Measurements from ENCODE around the gene CACNA1F.
A peak's percentile ranks its signal among the peaks of the same experiment; 100 is the strongest.

The CACNA1F gene

DNA sequence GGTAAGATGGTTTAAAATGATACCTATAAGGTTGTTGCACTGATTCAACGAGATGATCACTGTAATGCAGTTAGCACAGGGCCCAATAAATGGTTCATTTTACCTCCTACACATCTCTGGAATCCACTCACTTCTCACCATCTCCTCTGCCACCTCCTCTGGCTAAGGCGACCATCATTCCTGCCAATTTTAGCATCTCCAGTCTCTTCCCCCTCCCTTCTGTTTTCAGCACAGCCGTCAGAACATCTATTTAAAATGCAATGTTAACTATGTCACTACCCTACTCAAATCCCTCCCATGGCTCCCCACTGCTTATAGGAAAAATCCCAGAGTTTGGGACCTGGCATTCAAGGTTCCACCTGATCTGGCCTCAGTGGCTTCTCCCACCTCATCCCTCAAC is 29.6 kb downstream of the CACNA1F start:
- intact Hi-C loops (cut with DNase I): no loop called here
- peak in 1 of 10 donors; percentile 14 for DNase-seq

DNA sequence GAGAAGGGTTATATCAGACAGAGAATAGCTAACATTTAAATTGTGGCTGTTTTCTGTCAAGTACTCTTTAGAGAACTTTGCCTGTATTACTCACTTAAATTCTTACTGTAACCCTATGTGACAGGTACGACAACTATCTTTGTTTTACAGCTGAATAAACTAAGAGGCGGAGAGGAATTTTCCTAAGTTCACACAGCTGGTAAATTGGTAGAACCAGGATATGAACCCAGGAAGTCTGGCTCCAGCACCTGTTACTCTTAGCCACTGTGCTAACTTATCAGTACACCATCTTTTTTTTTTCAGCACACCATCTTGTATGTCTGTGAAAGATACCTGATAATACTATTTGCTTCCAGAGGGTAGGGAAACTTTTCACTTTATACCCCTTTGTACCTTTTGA is 31.1 kb downstream of the CACNA1F start:
- intact Hi-C loops (cut with DNase I): no loop called here
- DNase-seq: no peak

- peak; percentile 82 to 98 (median 85) for DNase-seq
- intact Hi-C loops (cut with DNase I): no loop called here
Observed at GRCh38 chrX:49199906-49200771, 33.0 kb downstream of the CACNA1F start, which contains the start of gene SYP. TSS of gene SYP (minus strand) at chrX:49200193. CDS start at chrX:49200186, 7 bp downstream.

- intact Hi-C loops (cut with DNase I): no loop called here
- peak in 1 of 10 donors; percentile 50 for DNase-seq
Observed at GRCh38 chrX:49199315-49199595, 33.9 kb downstream of the CACNA1F start.

DNA sequence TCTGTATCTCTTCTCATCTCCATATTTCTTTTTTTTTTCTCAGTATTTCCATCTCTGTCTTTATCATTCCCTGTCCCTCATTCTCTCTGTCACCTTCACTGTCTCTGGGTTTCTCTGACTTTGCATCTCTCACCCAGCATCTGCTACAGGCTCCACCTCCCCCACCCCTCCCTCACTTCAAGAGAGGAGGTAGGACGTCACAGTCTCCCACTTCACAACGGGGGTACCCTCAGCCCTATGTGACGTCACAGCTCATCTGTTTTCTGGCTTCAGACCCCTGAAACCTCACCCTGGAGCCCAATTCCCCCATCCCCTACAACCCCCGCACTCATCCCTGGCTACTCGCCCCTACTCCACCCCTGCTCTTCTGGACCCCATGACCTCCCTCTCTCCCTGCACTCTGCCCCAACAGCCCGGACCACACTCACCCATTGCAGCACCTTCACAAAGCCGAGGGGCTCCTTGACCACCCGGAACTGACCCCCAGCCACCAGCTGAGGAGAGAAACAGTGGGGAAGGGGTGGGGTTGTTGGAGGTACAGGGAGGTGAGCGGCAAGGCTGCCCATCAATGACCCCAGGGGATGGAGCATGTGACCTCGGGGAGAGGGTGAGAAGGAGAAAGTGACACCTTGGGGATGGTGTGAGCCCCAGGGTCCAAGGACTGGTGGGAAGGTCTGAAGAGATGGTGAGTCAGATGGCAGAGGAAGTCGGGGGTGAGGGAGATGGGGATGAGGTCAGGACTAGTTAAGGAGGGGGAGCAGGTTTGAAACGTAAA is 34.4 kb downstream of the CACNA1F start:
- DNase-seq: peak in 2 of 10 donors; percentile 34 to 59
- intact Hi-C loops (cut with DNase I): no loop called here

DNA sequence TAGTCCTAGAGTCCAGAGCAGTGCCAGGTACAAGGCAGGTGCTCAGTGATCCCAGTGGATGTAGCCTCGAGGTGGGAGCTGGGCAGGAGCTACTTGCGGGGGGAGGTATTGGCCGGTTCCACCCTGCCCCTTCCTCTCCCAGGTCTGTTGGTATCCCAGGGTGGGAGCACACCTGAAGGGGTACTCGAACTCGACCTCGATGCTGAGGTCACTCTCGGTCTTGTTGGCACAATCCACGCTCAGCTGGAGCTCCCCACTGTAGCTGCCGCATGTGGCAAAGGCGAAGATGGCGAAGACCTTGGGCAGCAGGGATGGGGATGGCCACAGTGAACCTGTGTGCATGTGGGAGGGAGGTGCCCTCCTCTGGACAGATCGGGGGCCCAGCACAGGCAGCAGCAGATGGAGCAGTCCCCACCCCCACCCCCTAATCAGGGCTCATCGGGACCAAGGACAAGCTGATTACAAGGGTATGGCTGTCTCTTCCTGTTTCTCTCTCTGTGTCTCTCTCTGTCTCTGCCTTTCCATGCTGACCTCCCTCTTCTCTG is 35.5 kb downstream of the CACNA1F start:
- intact Hi-C loops (cut with DNase I): no loop called here
- DNase-seq: peak in 1 of 10 donors; percentile 49

DNA sequence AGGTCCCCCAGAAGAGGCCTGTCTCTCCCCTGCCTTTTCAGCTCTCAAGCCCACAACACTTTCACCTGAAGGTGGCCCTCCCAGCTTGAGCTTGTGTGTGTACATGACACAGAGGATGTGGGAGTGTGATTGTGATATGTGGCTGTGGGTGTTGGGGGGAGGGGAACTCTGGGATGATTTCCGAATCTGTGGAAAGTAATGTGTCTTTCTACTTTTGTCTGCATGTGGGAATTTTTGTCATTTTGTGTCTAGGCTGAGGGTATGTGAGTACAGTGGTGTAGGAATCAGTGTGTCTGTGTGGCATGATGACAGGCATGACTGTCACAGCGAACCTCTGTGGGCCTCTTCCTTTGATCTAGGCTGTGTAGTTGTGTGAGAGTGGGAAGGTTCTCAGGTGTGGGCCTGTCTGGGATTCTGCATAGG is 39.6 kb downstream of the CACNA1F start:
- DNase-seq: peak in 1 of 10 donors; percentile 41
- intact Hi-C loops (cut with DNase I): loop anchor here (2.0 kb wide), 1 partner anchor 75 kb away; the partner anchor contains the start of gene PPP1R3F

DNA sequence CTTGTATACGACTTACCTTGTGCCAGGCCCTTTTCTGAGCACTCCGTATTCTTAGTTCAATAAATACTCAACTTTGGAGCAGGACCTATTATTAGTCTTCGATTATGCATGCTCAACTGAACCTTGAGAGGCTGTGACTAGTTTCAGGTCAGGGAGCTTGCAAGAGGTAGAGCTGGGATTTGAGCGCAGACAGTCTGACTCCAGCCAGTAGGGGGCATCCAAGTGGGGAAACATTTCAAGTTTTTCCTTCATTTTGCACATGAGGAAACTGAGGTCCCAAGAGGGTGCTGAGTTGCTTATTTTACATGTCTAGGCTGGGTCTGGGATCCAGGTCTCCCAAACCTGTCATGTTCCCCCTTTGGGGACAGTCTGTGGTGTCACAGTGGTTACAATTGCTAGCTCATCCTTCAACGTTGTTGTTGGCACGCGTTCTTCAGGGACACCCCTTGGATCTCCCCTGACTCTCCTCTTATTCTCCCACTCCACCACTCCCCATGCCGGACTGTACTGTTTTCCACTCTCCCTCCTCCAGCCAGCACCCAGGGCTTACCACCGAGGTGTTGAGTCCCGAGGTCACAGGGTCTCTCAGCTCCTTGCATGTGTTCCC is 40.3 kb downstream of the CACNA1F start:
- intact Hi-C loops (cut with DNase I): loop anchor here (2.0 kb wide), 1 partner anchor 76 kb away; the partner anchor contains the start of gene PPP1R3F
- DNase-seq: peak in 2 of 10 donors; percentile 70 to 83

DNA sequence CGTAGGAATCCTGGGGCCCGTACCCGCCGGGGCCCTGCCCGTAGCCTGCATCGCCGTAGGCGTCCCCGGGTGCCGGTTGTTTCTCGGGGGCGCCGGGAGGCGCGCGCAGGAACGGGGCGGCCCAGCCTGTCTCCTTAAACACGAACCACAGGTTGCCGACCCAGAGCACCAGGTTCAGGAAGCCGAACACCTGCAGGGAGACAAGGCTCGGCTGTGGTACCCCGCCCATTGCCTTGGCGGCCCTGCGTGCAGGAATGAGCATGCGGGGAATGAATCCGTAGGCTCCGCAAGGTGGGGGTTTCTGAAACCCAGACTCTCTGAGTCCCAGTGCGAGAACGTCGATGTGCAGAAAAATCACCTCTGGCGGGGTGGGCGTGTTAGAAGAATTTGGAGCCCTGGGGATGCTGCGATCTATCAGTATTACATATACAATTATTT is 41.5 kb downstream of the CACNA1F start:
- intact Hi-C loops (cut with DNase I): loop anchor here (2.0 kb wide), 1 partner anchor 77 kb away; the partner anchor contains the start of gene PPP1R3F
- DNase-seq: no peak

GRCh38 chrX:49190821-49191573 is 42.1 kb downstream of the CACNA1F start:
- intact Hi-C loops (cut with DNase I): no loop called here
- DNase-seq: peak; percentile 82 to 98 (median 85)

GRCh38 chrX:49189606-49190005 is 43.5 kb downstream of the CACNA1F start:
- DNase-seq: peak in 1 of 10 donors; percentile 27
- intact Hi-C loops (cut with DNase I): no loop called here

DNA sequence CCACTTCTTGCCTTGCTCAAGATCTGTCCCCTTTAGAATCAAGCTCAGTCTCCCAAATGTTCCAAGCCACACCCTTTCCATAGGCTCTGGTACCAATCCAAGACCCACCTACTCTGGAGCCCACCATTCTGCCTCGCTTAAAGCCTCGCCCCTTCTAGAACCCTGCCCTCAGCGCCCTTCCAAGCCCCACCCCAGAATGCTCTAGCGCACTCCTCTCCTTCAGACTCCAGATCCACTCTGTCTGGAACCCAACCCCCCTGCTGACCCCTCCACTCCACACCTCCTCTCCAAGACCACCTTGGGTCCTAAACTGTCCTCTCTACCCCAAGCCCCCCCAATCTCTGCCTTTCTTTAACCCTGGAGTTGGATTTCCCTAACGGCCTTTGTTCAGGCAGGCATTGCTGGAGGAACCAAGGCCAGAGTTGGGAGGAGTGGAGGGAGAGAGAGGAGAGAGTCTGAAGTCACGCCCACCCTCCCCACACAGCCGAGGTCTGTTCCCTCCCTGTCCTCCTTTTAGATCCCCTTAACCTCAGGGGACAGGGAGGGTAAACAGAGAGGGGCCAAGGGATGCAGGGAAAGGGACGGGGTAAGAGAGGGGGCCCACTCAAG is 44.6 kb downstream of the CACNA1F start:
- intact Hi-C loops (cut with DNase I): no loop called here
- DNase-seq: peak in 1 of 10 donors; percentile 37

DNA sequence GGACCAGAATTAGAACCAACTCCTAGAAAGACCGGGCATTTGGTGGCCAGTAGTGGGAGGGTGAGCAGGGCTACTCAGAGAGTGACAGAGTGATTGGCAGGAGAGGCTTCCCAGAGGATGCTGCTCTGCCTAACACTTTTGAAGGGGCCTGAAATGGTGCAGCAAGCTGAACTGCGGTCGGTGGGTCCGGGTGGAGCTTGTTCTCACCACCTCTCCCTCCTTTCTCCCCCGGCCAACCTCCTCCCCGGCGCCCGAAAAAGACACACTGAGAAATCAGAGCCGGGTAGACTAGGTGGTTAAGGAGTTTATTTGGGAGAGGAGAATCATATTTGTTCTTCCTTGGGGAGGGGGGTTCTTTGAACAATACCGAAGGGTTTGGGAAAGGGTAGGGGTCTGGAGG is 45.6 kb downstream of the CACNA1F start:
- peak in 2 of 10 donors; percentile 66 for DNase-seq
- intact Hi-C loops (cut with DNase I): no loop called here

GRCh38 chrX:49187028-49187394 is 46.1 kb downstream of the CACNA1F start:
- intact Hi-C loops (cut with DNase I): no loop called here
- DNase-seq: peak in 3 of 10 donors; percentile 35 to 80 (median 77)

- intact Hi-C loops (cut with DNase I): no loop called here
Observed at GRCh38 chrX:49186125-49187027, 46.8 kb downstream of the CACNA1F start, which contains the start of gene PRICKLE3. TSS of gene PRICKLE3 (minus strand) at chrX:49186373. CDS start at chrX:49186297, 76 bp downstream.

GRCh38 chrX:49184294-49185281 is 48.6 kb downstream of the CACNA1F start:
- DNase-seq: peak; percentile 45 to 94 (median 61)
- intact Hi-C loops (cut with DNase I): no loop called here

More at GRCh38 chrX:49186125-49187027, 46.8 kb downstream of the CACNA1F start, which contains the start of gene PRICKLE3:
- peak in 6 of 10 donors; percentile 52 to 89 (median 71) for DNase-seq
